SHP77 (cell line): ENCODE results near the gene ADGRD1.

Experiments
- DNase-seq, 2 experiments: peaks; one replicate each; lab custom pipeline; 2025; lab: John Stamatoyannopoulos, UW

ADGRD1 gene

DNA sequence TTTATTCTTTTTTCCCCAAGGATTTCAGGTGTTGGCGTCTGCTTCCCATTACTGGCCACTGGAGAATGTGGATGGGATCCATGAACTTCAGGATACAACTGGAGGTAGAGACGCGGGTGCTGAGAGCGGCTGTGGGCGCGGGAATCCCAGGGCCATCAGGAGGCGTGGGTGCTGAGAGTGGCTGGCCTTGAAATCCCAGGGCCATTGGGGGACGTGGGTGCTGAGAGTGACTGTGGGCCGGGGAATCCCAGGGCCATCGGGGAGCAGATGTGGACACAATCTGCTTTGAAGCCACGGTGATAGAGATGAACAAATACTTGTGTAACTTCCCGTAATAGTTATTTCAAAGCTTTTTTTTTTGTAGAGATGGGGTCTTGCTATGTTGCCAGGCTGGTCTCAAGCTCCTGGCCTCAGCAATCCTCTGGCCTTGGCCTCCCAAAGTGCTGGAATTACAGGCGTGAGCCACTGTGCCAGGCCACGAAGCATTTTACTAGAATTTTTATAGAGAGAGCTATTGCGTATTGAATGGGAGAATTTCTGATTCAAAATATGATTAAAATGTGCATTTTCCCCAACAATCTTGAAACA, 12.8 kb downstream of the ADGRD1 start:
- DNase-seq: no peak

DNA sequence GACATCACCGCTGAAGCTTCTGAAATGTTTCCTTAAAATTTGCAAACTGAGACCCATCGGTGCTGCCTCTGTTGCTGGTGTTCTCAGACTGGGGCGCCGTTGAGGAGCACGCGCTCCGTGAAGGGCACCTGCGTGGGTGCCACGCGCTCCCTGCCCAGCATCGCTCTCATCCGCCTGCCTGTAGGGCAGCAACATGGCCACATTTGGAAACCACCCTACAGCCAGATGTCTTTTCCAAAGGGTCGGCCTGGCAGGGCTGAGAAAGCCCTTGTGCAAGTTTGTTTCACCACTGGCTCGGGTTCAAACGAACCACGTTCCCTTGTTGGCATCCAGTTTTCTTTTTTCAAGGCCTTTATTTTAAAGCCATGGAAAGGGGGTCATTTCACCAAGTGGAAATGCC, 13.9 kb downstream of the ADGRD1 start:
- DNase-seq: no peak

- DNase-seq: no peak
Measured at GRCh38 chr12:130968611-130969010, 14.9 kb downstream of the ADGRD1 start.

DNA sequence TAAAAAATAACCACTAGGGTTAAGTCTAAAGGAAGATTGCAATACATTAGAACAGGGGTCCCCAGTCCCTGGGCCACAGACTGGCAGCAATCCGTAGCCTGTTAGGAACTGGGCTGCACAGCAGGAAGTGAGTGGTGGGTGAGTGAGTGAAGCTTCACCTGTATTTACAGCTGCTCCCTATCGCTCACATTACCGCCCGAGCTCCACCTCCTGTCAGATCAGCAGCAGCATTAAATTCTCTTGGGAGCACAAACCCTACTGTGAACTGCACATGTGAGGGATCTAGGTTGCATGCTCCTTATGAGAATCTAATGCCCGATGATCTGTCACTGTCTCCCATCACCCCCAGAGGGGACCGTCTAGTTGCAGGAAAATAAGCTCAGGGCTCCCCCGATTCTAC, 15.5 kb downstream of the ADGRD1 start:
- DNase-seq: no peak

DNA sequence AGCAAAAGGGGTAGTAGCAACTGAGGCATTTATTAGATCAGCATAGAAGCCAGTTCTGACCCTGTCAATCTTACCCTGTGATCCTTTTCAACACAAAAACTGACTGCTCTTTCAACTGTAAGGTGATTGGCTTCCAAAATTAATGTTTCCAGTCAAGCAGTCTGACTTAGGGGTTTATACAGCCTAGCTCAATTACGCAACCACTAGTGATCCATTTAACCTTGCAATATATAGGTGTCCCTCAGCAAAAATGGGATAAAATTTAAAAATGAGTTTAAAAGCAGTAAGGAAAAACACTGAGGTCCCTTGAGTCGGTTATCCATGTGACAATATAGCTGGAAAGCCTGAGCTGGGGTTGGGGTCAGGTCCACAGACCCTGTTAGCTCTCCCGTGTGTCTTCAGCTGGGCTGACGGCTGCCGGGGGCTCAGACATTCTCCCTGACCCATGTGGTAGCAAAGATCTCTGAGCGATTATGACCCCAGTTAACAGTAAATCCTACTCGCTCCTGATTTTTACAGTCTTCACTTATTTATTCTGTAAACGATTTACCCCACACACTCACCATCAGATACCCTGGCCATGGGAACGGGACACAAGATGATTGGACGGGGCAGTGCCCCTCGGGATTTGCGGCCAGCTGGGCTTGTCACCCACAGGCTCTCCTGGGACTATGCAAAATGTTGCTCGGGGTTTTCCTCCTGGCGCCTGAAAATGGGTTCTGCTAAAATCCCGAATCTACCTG, 16.6 kb downstream of the ADGRD1 start:
- no peak for DNase-seq

DNA sequence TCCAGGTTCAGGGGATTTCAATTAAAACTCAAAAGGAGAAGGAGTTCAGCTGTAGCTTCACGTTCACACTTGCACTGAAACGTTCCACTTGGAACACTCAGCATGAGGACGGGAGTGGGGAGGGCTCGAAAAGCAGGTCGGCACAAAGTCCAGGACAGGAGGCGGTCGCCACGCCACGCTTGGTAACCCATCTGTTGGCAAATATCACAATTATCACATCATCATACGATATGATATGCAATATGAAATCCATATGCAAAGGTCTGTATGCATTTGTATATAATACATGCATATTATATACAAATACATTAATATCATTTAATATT, 17.2 kb downstream of the ADGRD1 start:
- no peak for DNase-seq

DNA sequence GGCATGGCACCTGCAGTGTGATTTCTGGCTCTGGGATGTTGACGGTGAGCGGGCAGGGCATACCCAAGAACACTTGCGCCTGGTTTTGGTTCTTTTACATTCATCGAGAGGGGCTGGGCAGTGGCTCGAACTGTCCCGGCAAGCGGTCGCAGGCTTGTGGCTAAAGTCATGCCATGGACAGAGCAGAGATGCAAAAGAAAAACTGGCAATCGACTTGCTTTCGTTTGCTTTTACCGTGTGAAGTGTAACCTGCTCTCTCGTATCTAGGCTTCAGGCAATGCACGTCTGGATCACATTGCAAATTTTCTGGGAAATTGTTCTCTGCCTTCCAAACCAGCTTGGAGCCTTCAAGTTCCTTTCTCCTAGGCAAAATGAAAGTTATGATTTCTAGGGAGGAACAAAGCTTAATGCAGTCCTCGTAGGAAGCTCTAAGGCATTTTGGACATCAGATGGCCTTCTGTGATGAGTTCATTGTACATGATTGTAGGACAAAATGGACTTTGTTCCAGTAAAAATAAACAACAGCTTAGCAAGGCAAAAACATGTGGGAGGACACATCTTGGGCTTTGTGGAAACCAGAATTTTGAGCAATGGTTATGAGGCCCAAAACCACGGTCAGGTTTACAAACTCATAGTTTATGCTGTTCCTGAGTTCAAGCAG, 18.3 kb downstream of the ADGRD1 start:
- no peak for DNase-seq

DNA sequence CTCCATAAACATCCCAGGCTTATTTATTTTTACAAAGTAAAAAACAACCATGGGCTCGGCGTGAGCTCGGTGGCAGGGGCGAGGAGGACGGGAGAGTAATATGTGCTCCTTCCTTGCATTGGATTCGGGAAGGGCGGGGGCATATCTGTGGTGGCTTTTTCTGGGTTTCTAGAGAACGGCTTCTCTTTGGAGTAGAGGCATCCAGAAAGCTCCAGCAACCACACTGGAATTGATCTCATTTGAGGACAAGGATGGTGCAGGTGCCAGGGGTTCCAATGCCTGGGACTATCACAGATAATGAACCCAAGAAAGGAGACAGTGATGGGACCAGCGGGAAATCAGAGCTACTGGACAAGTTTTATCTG, 18.9 kb downstream of the ADGRD1 start:
- DNase-seq: no peak

- no peak for DNase-seq
Measured at GRCh38 chr12:130973109-130973508, 19.4 kb downstream of the ADGRD1 start.

DNA sequence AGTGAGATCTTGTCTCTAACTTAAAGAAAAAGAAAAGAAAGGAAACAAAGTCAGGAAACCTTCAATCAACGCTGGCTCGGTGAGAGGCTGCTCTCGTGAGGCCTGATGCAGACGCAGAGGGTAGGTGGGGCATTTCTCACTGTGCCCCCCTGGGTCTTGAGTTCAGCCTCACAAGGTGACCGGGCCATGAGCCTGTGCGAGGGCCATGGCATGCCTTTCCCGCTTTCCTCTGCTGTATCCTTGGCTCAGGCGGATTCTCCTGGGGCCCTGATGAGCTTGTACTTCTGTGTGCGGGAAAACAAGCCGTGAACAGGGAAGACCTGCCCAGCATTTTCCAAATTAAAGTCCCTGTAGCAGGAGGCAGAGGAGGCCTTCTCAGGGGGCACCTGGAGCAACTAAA, 20.2 kb downstream of the ADGRD1 start:
- DNase-seq: no peak

- no peak for DNase-seq
Measured at GRCh38 chr12:130975116-130975515, 21.4 kb downstream of the ADGRD1 start.

DNA sequence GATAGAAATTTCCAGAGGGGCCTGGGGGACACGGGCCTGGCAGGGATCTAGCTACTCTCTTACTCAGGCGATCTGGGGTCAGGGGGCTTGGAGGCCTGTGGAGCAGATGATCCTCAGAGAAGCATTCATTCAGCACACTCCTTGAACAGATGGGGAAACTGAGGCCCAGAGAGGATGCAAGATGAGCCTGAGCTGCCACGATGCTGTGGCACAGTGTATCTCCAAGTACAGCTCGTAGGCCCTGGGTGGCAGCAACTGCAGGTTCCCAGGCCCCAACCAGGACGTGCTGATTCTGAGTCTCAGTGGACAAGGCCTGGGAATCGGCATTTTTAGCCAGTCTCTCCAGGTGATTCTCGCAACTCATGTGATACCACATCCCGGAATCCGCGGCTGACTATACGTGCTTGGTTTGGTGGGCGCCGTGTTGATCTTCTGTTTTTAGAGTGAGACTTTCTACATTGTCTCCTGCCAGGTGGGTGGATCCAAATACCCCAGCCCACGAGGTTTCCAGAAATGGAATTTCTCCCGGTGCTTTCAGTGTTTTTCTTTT, 22.5 kb downstream of the ADGRD1 start:
- DNase-seq: no peak

DNA sequence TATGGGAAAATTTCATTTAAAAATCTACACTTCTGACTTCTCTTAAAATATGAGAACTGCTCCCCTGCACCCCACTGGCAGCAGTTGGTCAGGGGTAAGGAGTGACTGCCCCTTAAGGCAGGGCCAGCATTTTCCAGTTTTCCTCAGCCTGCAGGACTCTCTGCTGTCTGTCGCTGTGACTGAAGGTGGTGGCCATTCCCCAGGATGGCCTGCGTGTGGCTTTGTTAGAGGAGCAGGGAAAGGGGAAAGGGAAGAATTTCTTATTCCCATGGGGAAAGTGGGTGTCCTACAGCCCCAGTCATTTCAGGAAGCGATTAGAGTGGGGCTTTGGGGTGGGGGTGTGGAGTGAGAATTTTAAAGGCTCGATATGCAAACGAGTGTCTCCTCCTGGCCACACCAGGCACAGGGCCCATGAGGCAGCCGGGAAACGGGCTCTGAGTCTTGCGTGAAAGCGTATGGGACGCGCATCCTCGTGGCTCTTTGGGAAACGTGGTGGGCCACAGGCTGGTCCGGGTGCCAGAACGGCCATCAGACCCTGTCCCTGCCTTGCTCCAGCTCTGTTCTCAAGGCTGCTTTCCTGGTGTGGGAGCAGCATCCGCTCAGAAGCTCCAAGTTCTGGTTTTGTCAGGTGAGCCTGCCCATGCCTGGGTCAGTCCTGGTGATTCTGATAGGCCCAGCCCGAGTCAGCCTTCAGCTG, 23.5 kb downstream of the ADGRD1 start:
- no peak for DNase-seq

DNA sequence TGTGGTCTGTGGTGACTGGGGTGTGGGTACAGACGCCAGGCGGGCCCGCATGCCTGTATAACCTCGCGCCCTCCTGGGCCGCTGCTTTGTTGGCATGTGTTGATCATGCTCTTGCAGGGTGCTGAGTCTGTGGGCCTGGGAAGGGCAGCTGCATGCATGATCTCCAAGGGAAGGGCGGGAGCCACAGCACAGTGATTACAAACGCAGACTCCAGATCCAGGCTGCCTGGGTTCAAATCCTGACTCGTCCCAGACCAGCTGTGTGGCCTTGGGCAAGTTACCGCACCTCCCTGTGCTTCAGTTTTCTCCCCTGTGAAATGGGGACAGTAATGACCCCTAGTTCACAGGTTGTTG, 24.0 kb downstream of the ADGRD1 start:
- no peak for DNase-seq

DNA sequence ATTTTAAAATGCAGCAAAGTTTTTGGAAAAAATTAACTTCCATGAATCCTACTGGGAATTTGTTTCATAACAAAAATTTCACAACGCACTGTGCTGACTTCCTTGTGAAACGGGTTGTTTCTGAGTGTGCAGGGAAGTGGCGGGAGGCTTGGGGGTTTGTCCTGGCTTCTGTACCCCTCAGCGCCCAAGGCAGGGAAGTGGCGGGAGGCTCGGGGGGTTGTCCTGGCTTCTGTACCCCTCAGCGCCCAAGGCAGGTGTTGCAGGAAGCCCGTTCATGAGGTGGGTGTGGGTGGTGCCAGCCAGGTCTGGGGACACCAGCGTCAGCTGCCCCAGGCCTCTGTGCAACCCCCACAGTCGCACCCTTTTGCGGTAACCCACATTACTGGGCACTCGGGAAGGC, 25.1 kb downstream of the ADGRD1 start:
- DNase-seq: no peak

- no peak for DNase-seq
Measured at GRCh38 chr12:130981074-130981742, 27.5 kb downstream of the ADGRD1 start.

- no peak for DNase-seq
Measured at GRCh38 chr12:130981911-130982310, 28.2 kb downstream of the ADGRD1 start.

DNA sequence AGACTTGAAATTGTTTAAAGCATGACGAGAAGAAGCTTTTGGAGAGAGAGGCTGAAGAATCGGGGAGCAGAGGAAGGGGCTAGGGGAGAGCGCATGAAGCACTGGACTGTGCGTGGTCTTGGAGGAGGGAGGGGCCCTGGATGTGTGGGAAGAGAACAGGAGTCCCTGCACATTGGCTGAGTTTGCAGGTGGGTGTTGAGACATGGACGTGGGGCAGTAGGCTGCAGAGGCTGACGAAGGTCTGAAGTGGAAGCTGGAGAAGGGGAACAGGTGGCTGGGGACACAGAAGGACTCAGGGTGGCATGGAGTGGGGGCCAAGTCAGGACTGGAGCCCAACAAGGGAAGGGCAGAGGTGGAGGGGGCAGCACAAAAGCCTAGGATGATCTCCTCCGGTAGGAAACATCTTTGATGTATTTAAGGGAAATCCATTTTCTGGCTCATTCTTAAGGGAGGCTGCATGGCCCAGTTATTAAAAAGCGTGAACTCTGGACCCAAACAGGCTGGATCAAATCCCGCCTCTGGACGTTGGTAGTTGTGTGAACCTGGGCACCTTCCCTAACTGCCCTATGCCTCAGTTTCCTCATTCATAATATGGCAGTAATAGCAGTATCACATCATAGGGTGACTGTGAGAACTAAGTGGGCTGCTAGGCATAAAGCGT, 29.0 kb downstream of the ADGRD1 start:
- DNase-seq: no peak

GRCh38 chr12:130983328-130984017, 29.8 kb downstream of the ADGRD1 start:
- DNase-seq: no peak

GRCh38 chr12:130984183-130985058, 30.7 kb downstream of the ADGRD1 start:
- DNase-seq: no peak
